Measurements from ENCODE around the gene SUGCT. TPM values are rescaled to one million over a fixed set of nuclear protein-coding genes. Genes with fewer than 3 reads are reported as not detected.

Gene SUGCT
- total RNA-seq, 1 experiment from 2014 or later = 5.4 TPM

DNA sequence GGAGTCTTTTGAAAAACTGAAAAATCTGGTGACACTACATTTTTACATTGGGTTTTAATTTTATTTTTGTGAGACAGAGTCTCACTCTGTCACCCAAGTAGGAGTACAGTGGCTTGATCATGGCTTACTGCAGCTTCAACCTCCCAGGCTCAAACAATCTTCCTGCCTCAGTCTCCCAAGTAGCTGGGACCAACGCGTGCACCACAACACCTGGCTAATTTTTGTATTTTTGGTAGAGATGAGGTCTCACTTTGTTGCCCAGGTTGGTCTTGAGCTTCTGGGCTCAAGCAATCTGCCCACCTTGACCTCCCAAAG is 11.9 kb upstream of the SUGCT start:
- H4K20me1 ChIP-seq (ENCODE audit: control insufficient read depth, insufficient read depth, insufficient read length) = no peaks in the 10 kb centered on the region
- no peak overlapping the region for H4K91ac ChIP-seq (ENCODE audit: insufficient read length, low read depth, low read length)
- peaks cover 3% of the 10 kb centered on the region for H3K79me1 ChIP-seq (ENCODE audit: insufficient read depth, low read depth, low read length, poor library complexity, severe bottlenecking)
- H2AFZ ChIP-seq (ENCODE audit: low read length) = no peak overlapping the region
- no peak overlapping the region for H2BK120ac ChIP-seq (ENCODE audit: low read depth, low read length, poor library complexity, severe bottlenecking)
- H3K4me3 Mint-ChIP-seq = no peak overlapping the region
- no peak overlapping the region for H3K4ac ChIP-seq (ENCODE audit: low read depth, low read length)
- no peak overlapping the region for H3K27ac ChIP-seq (ENCODE audit: insufficient read length, low read depth, low read length)
- no peak overlapping the region for H3T11ph ChIP-seq (ENCODE audit: low read length)
- DNase-seq = no peak
- H2BK12ac ChIP-seq (ENCODE audit: insufficient read length, low read depth, low read length) = no peak overlapping the region
- no peak overlapping the region for H3K14ac ChIP-seq (ENCODE audit: insufficient read depth, low read length)
- peaks cover 0 to 2% (median 0%) of the 10 kb centered on the region in 3 experiments; a peak in 2 of 7 replicates for H3K36me3 Mint-ChIP-seq (ENCODE audit: insufficient read depth in 1 of 3, low read depth in 3 of 3)
- H3K27me3 ChIP-seq (ENCODE audit: insufficient read depth, low read length) = no peaks in the 10 kb centered on the region
- no peak overlapping the region for H2BK5ac ChIP-seq (ENCODE audit: insufficient read length, low read length)
- peaks cover 0 to 6% of the 10 kb centered on the region in 2 experiments; a peak in 2 of 4 replicates for H3K4me1 Mint-ChIP-seq
- no peak overlapping the region for H3K4me2 ChIP-seq (ENCODE audit: insufficient read depth, insufficient read length, low read length)
- no peak overlapping the region for H3K9ac ChIP-seq (ENCODE audit: extremely low read depth, insufficient read length, low read length)
- no peaks in the 10 kb centered on the region for H3K9me3 Mint-ChIP-seq
- H4K5ac ChIP-seq (ENCODE audit: insufficient read length, low read depth, low read length) = no peak overlapping the region
- no peak overlapping the region for H2AK5ac ChIP-seq (ENCODE audit: insufficient read length, low read length)
- no peaks in the 10 kb centered on the region for H3K4me1 ChIP-seq (ENCODE audit: insufficient read depth, low read length)
- no peaks in the 10 kb centered on the region for H3K23me2 ChIP-seq (ENCODE audit: insufficient read length, low read depth, low read length, poor library complexity, severe bottlenecking)
- WGBS (ENCODE audit: extremely low coverage, insufficient read length, low lambda C conversion rate) = no CpG with 5 or more reads among the region's 2 CpGs
- H2BK15ac ChIP-seq (ENCODE audit: low read depth, low read length) = no peak overlapping the region
- no peak overlapping the region for H4K8ac ChIP-seq (replicated peaks; ENCODE audit: insufficient read length, low read depth, low read length)
- no peak overlapping the region for H2BK20ac ChIP-seq (ENCODE audit: low read depth, low read length, poor library complexity, severe bottlenecking)
- no peak overlapping the region for H3K27ac Mint-ChIP-seq
- no peaks in the 10 kb centered on the region for H3K27me3 Mint-ChIP-seq (ENCODE audit: low read depth)
- H3K23ac ChIP-seq (ENCODE audit: insufficient read length, low read depth, low read length) = no peak overlapping the region
- TF ChIP-seq, protein P1, sequence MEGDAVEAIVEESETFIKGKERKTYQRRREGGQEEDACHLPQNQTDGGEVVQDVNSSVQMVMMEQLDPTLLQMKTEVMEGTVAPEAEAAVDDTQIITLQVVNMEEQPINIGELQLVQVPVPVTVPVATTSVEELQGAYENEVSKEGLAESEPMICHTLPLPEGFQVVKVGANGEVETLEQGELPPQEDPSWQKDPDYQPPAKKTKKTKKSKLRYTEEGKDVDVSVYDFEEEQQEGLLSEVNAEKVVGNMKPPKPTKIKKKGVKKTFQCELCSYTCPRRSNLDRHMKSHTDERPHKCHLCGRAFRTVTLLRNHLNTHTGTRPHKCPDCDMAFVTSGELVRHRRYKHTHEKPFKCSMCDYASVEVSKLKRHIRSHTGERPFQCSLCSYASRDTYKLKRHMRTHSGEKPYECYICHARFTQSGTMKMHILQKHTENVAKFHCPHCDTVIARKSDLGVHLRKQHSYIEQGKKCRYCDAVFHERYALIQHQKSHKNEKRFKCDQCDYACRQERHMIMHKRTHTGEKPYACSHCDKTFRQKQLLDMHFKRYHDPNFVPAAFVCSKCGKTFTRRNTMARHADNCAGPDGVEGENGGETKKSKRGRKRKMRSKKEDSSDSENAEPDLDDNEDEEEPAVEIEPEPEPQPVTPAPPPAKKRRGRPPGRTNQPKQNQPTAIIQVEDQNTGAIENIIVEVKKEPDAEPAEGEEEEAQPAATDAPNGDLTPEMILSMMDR (conservative IDR thresholded peaks at IDR 0.05) = no peak
- no peak overlapping the region for H3K18ac ChIP-seq (ENCODE audit: insufficient read length, low read depth, low read length)
- H3K79me2 ChIP-seq (ENCODE audit: insufficient read depth, low read length) = no peaks in the 10 kb centered on the region
- H3K9me3 ChIP-seq (ENCODE audit: control insufficient read depth, low read depth, low read length) = no peaks in the 10 kb centered on the region
- H3K56ac ChIP-seq (ENCODE audit: insufficient read length, low read depth, low read length) = no peak overlapping the region
